HS-27A (cell line): Measurements from ENCODE around the gene KCND3.

Experiments used
- DNase-seq: peaks from one replicate; pipeline ENCODE4 v3.0.0-alpha.2; 2012; ENCODE audit warnings: low read depth, missing footprints

Gene KCND3

GRCh38 chr1:111989531-111990025 lies at the start of gene KCND3:
TSS of gene KCND3 (minus strand) at chr1:111989668.
- no peak for DNase-seq

GRCh38 chr1:112034277-112034676 lies 44.8 kb upstream of the KCND3 start:
- DNase-seq: no peak

GRCh38 chr1:112033439-112034120 lies 44.1 kb upstream of the KCND3 start:
- DNase-seq: no peak

- DNase-seq: no peak
Observed at GRCh38 chr1:112030157-112030556, 40.7 kb upstream of the KCND3 start.

- no peak for DNase-seq
Observed at GRCh38 chr1:112027696-112028095, 38.2 kb upstream of the KCND3 start.

- DNase-seq: no peak
Observed at GRCh38 chr1:112026501-112026900, 37.0 kb upstream of the KCND3 start.

GRCh38 chr1:112026016-112026415 lies 36.5 kb upstream of the KCND3 start:
- DNase-seq: no peak

GRCh38 chr1:112021263-112021662 lies 31.8 kb upstream of the KCND3 start:
- DNase-seq: no peak

- no peak for DNase-seq
Observed at GRCh38 chr1:112017183-112017582, 27.7 kb upstream of the KCND3 start.

- DNase-seq: no peak
Observed at GRCh38 chr1:112012823-112013222, 23.4 kb upstream of the KCND3 start.

- no peak for DNase-seq
Observed at GRCh38 chr1:112011202-112011601, 21.7 kb upstream of the KCND3 start.

- DNase-seq: no peak
Observed at GRCh38 chr1:112007169-112007568, 17.7 kb upstream of the KCND3 start.

GRCh38 chr1:112006416-112007025 lies 17.1 kb upstream of the KCND3 start:
- DNase-seq: no peak

- DNase-seq: no peak
Observed at GRCh38 chr1:112004076-112004475, 14.6 kb upstream of the KCND3 start.

GRCh38 chr1:112002514-112002913 lies 13.0 kb upstream of the KCND3 start:
- no peak for DNase-seq

GRCh38 chr1:112001436-112001835 lies 12.0 kb upstream of the KCND3 start:
- no peak for DNase-seq

- DNase-seq: no peak
Observed at GRCh38 chr1:112000048-112000447, 10.6 kb upstream of the KCND3 start.

- DNase-seq: no peak
Observed at GRCh38 chr1:111998332-111998731, 8.9 kb upstream of the KCND3 start.

- DNase-seq: no peak
Observed at GRCh38 chr1:111992476-111992875, 3.0 kb upstream of the KCND3 start.

GRCh38 chr1:111990878-111991718 lies 1.6 kb upstream of the KCND3 start:
- peak; percentile 8 for DNase-seq

GRCh38 chr1:111990026-111990877 lies 784 bp upstream of the KCND3 start:
- DNase-seq: no peak
